ENCODE measurements around the gene ZNF488. TPM values are rescaled to one million over a fixed set of nuclear protein-coding genes. Genes with fewer than 3 reads are reported as not detected.

ZNF488 gene
- total RNA-seq, 2 donors from 2014 or later = 0.53 to 1.2 TPM

DNA sequence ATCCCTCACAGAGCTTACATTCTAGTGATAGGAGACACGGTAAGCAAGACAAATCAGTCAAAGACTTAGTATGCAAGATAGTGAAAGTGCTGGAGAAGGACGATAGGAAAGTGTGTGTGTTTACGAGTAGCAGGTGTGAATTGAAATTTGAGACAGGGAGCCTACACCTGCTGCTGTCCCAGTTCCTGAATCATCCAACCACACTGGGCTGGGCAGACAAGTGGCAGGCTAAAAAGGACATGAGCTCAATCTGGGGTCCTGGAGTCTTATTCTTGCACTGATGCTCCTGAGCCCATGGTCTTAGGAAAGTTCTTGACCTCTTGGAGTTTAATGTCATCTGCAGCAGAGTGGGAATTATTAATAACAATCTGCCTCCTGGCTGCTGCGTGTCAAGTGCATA is 19.7 kb downstream of the ZNF488 start:
- no peaks in the 10 kb centered on the region for H3K36me3 ChIP-seq (ENCODE audit: control insufficient read depth, insufficient read depth, low read length)
- H3K9ac ChIP-seq (ENCODE audit: extremely low read depth, low read length, poor library complexity, severe bottlenecking) = no peak overlapping the region
- H3K4me3 ChIP-seq (ENCODE audit: low read length) = no peak overlapping the region
- H3K27me3 Mint-ChIP-seq (ENCODE audit: insufficient read depth) = peaks cover 18% of the 10 kb centered on the region
- DNase-seq = no peak
- WGBS, 2 experiments (ENCODE audit: insufficient coverage in 1 of 2, insufficient read length in 1 of 2) = 67 to 81% methylated on average over 4 of the region's 4 CpGs
- no peaks in the 10 kb centered on the region for H3K4me1 ChIP-seq (ENCODE audit: control insufficient read depth, insufficient read depth, low read length)
- H3K4me3 Mint-ChIP-seq = no peak overlapping the region
- H3K27me3 ChIP-seq (ENCODE audit: control insufficient read depth, insufficient read depth, low read length, poor library complexity, severe bottlenecking) = no peaks in the 10 kb centered on the region
- no peaks in the 10 kb centered on the region for H3K36me3 Mint-ChIP-seq (ENCODE audit: low read depth)
- no peaks in the 10 kb centered on the region for H3K9me3 Mint-ChIP-seq
- peaks cover 7% of the 10 kb centered on the region for H3K4me1 Mint-ChIP-seq
- H3K27ac ChIP-seq (ENCODE audit: low read depth, low read length) = no peak overlapping the region
- no peak overlapping the region for H3K27ac Mint-ChIP-seq
- TF ChIP-seq CTCF (conservative IDR thresholded peaks at IDR 0.05) = no peak
- no peaks in the 10 kb centered on the region for H3K9me3 ChIP-seq (ENCODE audit: control insufficient read depth, low read length)

GRCh38 chr10:47363781-47364180 is 20.3 kb downstream of the ZNF488 start:
- H3K27me3 Mint-ChIP-seq (ENCODE audit: insufficient read depth) = peaks cover 18% of the 10 kb centered on the region
- H3K4me3 Mint-ChIP-seq = no peak overlapping the region
- Histone ChIP-seq H3K9ac (ENCODE audit: extremely low read depth, low read length, poor library complexity, severe bottlenecking) (no peak overlapping the region), H3K4me1 (ENCODE audit: control insufficient read depth, insufficient read depth, low read length) (no peaks in the 10 kb centered on the region), H3K4me3 (ENCODE audit: low read length) (no peak overlapping the region), H3K27me3 (ENCODE audit: control insufficient read depth, insufficient read depth, low read length, poor library complexity, severe bottlenecking) (no peaks in the 10 kb centered on the region), H3K9me3 (ENCODE audit: control insufficient read depth, low read length) (no peaks in the 10 kb centered on the region), H3K36me3 (ENCODE audit: control insufficient read depth, insufficient read depth, low read length) (no peaks in the 10 kb centered on the region), H3K27ac (ENCODE audit: low read depth, low read length) (no peak overlapping the region)
- WGBS, 2 experiments (ENCODE audit: insufficient coverage in 1 of 2, insufficient read length in 1 of 2) = 90 to 97% methylated on average over 2 to 3 of the region's 3 CpGs
- no peaks in the 10 kb centered on the region for H3K36me3 Mint-ChIP-seq (ENCODE audit: low read depth)
- H3K9me3 Mint-ChIP-seq = no peaks in the 10 kb centered on the region
- no peak for DNase-seq
- peaks cover 7% of the 10 kb centered on the region for H3K4me1 Mint-ChIP-seq
- TF ChIP-seq CTCF (conservative IDR thresholded peaks at IDR 0.05) = no peak
- no peak overlapping the region for H3K27ac Mint-ChIP-seq

DNA sequence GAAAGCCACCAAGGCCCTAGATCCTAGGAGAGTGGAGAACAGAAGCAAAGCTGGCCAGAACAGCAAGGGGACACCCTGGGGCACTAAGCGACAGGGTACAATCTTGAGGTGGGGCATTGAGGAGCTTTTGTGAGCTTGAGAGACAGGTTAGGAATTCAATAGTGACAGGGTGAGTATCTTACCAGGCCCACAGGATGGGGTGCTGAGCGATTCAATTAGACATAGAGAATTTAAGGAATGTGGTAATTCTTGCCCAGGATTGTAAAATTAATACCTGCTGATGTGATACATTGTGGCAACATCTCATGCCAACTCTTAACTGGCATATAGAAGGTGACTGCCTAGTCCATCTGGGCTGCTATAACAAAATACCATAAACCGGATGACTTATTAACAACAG is 21.9 kb downstream of the ZNF488 start:
- Histone ChIP-seq H3K9ac (ENCODE audit: extremely low read depth, low read length, poor library complexity, severe bottlenecking) (no peak overlapping the region), H3K27me3 (ENCODE audit: control insufficient read depth, insufficient read depth, low read length, poor library complexity, severe bottlenecking) (no peaks in the 10 kb centered on the region), H3K4me3 (ENCODE audit: low read length) (no peak overlapping the region), H3K9me3 (ENCODE audit: control insufficient read depth, low read length) (no peaks in the 10 kb centered on the region), H3K27ac (ENCODE audit: low read depth, low read length) (no peak overlapping the region), H3K36me3 (ENCODE audit: control insufficient read depth, insufficient read depth, low read length) (no peaks in the 10 kb centered on the region), H3K4me1 (ENCODE audit: control insufficient read depth, insufficient read depth, low read length) (no peaks in the 10 kb centered on the region)
- H3K4me1 Mint-ChIP-seq = peaks cover 7% of the 10 kb centered on the region
- no peak overlapping the region for H3K27ac Mint-ChIP-seq
- no peaks in the 10 kb centered on the region for H3K9me3 Mint-ChIP-seq
- DNase-seq = no peak
- H3K4me3 Mint-ChIP-seq = no peak overlapping the region
- no peaks in the 10 kb centered on the region for H3K36me3 Mint-ChIP-seq (ENCODE audit: low read depth)
- H3K27me3 Mint-ChIP-seq (ENCODE audit: insufficient read depth) = peaks cover 18% of the 10 kb centered on the region
- 93 to 97% methylated on average over 3 of the region's 3 CpGs for WGBS, 2 experiments (ENCODE audit: insufficient coverage in 1 of 2, insufficient read length in 1 of 2)
- no peak for TF ChIP-seq CTCF (conservative IDR thresholded peaks at IDR 0.05)

Measured in endodermal cell (in vitro differentiated cells).